HepG2 (cell line): ENCODE data around the gene ELP5. TPM values are rescaled to one million over a fixed set of nuclear protein-coding genes. Genes with fewer than 3 reads are reported as not detected.

Source experiments
- ATAC-seq: fragments of 200-7000 bp; cut with Tn5 transposase; 3 replicates; pipeline ENCODE4 v1.9.1; 2020; ENCODE audit warnings: mild to moderate bottlenecking, moderate library complexity
- BruUV-seq: library from RNA; stranded (reverse); fragments of 400-500 nt; replicated peaks from 2 replicates; lab custom pipeline; 2021; lab: Mats Ljungman, UMichigan
- CTCF ChIA-PET: fragments of 300-600 bp; formaldehyde crosslinking; extraction: SDS; loops from one replicate; lab custom pipeline; 2021; ENCODE audit warnings: low total read pairs, inconsistent platforms, low intra/inter-chr PET ratio; lab: Yijun Ruan, JAX
- POLR2A ChIA-PET: fragments of 350-600 bp; sonication (Branson Sonifier 250); formaldehyde crosslinking; loops from one replicate; lab custom pipeline; 2020; ENCODE audit warnings: antibody characterized with exemption, inconsistent platforms; lab: Yijun Ruan, JAX
- DNase-seq: peaks from one replicate; pipeline ENCODE4 v3.0.0-alpha.2; 2015; ENCODE audit warnings: low spot score
- FAIRE-seq: peaks from 3 replicates; lab custom pipeline; 2011; peaks lifted over from hg19 to GRCh38; lab: Jason Lieb, UNC
- H2AFZ ChIP-seq: one replicate; pipeline ENCODE4 v1.6.1; 2011; ENCODE audit warnings: low read length, inconsistent platforms
- H3K27ac ChIP-seq: fragments of 300-600 bp; 3 replicates; pipeline ENCODE4 v1.8.0; 2011; ENCODE audit warnings: mixed run types, mild to moderate bottlenecking, mixed read lengths, low read length, inconsistent platforms; ENCODE audit not compliant: insufficient read depth; ENCODE audit errors: extremely low read length
- H3K27me3 ChIP-seq, 2 experiments: fragments of 200-600 bp in 1 of 2; 2 replicates in 1 of 2; 3 replicates in 1 of 2; pipeline versions ENCODE4 v1.6.0 to v1.8.0; 2011; ENCODE audit warnings: low read length in 2 of 2, mild to moderate bottlenecking in 2 of 2, moderate library complexity in 2 of 2, inconsistent platforms in 1 of 2; ENCODE audit not compliant: insufficient read depth in 2 of 2, control insufficient read depth in 1 of 2
- H3K36me3 ChIP-seq, 2 experiments: fragments of 200-600 bp in 1 of 2; replicated peaks in 1 of 2; 2 replicates in 1 of 2; 3 replicates in 1 of 2; pipeline versions ENCODE4 v1.5.1 to v1.8.0; 2011; ENCODE audit warnings: low read length in 2 of 2, inconsistent platforms in 1 of 2; ENCODE audit not compliant: insufficient read depth in 2 of 2, control insufficient read depth in 1 of 2
- H3K4me1 ChIP-seq: 2 replicates; pipeline ENCODE4 v1.5.1; 2012; ENCODE audit warnings: low read length, inconsistent platforms; ENCODE audit not compliant: insufficient read depth
- H3K4me2 ChIP-seq: 2 replicates; pipeline ENCODE4 v1.6.0; 2011; ENCODE audit warnings: low read depth, low read length, inconsistent platforms
- H3K4me3 ChIP-seq, 3 experiments: fragments of 200-600 bp in 1 of 3; sonication (generic), shearing (Covaris generic) in 1 of 3; replicated peaks in 1 of 3; 2 replicates each; pipeline ENCODE4 v1.5.1; 2011 to 2016; ENCODE audit warnings: low read length in 3 of 3, inconsistent platforms in 2 of 3, low read depth in 2 of 3, mild to moderate bottlenecking in 2 of 3, control low read depth in 1 of 3, mixed read lengths in 1 of 3; ENCODE audit not compliant: insufficient read depth in 1 of 3
- H3K79me2 ChIP-seq: one replicate; pipeline ENCODE4 v1.6.1; 2011; ENCODE audit warnings: low read length, inconsistent platforms; ENCODE audit not compliant: insufficient read depth
- H3K9ac ChIP-seq: 2 replicates; pipeline ENCODE4 v1.6.0; 2011; ENCODE audit warnings: mild to moderate bottlenecking, low read depth, low read length, inconsistent platforms; ENCODE audit not compliant: insufficient read depth
- H3K9me3 ChIP-seq: 2 replicates; pipeline ENCODE4 v1.5.1; 2012; ENCODE audit warnings: mild to moderate bottlenecking, low read length
- H4K20me1 ChIP-seq: 2 replicates; pipeline ENCODE4 v1.6.0; 2011; ENCODE audit warnings: inconsistent platforms, mild to moderate bottlenecking, low read length, moderate library complexity; ENCODE audit not compliant: insufficient read depth
- AGO2 ChIP-seq: fragments of 200-400 bp; formaldehyde crosslinking; optimal IDR thresholded peaks from 2 replicates; pipeline ENCODE3; 2017; ENCODE audit warnings: mild to moderate bottlenecking, low read depth, low read length, moderate library complexity
- AHR ChIP-seq: IDR thresholded peaks from 2 replicates; pipeline ENCODE4 v1.6.1; 2018; ENCODE audit warnings: missing genetic modification reagents, missing compliant biosample characterization
- ONECUT2 ChIP-seq: sonication (generic); formaldehyde crosslinking; IDR thresholded peaks from 2 replicates; pipeline ENCODE4 v1.4.0; 2020; ENCODE audit warnings: missing genetic modification reagents
- POLR2AphosphoS2 ChIP-seq: IDR thresholded peaks from 2 replicates; pipeline ENCODE4 v1.6.1; 2011; ENCODE audit warnings: low read depth, low read length, improper control_type of control experiment
- RFX3 ChIP-seq: IDR thresholded peaks from 2 replicates; pipeline ENCODE4 v1.6.1; 2016; ENCODE audit warnings: missing biosample characterization, missing genetic modification reagents
- ZNF749 ChIP-seq: sonication (generic); formaldehyde crosslinking; IDR thresholded peaks from 2 replicates; pipeline ENCODE4 v1.8.0; 2022; ENCODE audit warnings: mild to moderate bottlenecking, missing genetic modification reagents, moderate library complexity, borderline replicate concordance
- WGBS: methylation state at CpG from one replicate; pipeline ENCODE4 v1.1.6; 2017; ENCODE audit warnings: low lambda C conversion rate; 5-methylcytosine and 5-hydroxymethylcytosine counted together
- in situ Hi-C: cut with HindIII; loops from 2 replicates; pipeline ENCODE4 v1.10.0; 2017; ENCODE audit warnings: low pct_unique_long_range_greater_than_20kb; ENCODE audit not compliant: extremely low pct_ligation_motif_present
- intact Hi-C: fragments of 100-400 bp; cut with micrococcal nuclease; formaldehyde crosslinking; loops from one replicate; pipeline ENCODE4 v1.10.0; 2022; ENCODE audit not compliant: unreplicated experiment
- polyA plus RNA-seq, 8 experiments: library from polyadenylated mRNA; depleted of rRNA in 3 of 8; stranded (reverse) in 7 of 8; unstranded in 1 of 8; fragments of >200 nt; fragmentation: Illumina TruSeq in 4 of 8; extraction: Trizol in 4 of 8; gene quantifications; 2 replicates each; pipeline versions ENCODE4 v1.2.1 to v1.2.3, GENCODE V29; 2011 to 2016; ENCODE audit warnings: low read depth in 4 of 8, missing spikeins in 1 of 8, mixed read lengths in 1 of 8; ENCODE audit not compliant: insufficient read depth in 1 of 8
- total RNA-seq, 5 experiments: library from RNA; depleted of rRNA; stranded (reverse); fragments of >200 nt; fragmentation: Illumina TruSeq; extraction: Trizol; gene quantifications; 2 replicates each; pipeline ENCODE4 v1.2.3, GENCODE V29; 2016; ENCODE audit warnings: low read depth in 1 of 5
- TF ChIP-seq, protein P1 (sequence below): sonication (generic); formaldehyde crosslinking; IDR thresholded peaks from 2 replicates; pipeline ENCODE4 v1.9.0; 2022; ENCODE audit warnings: missing genetic modification reagents, mild to moderate bottlenecking, borderline replicate concordance
- TF ChIP-seq, protein P2 (sequence below): sonication (generic); formaldehyde crosslinking; IDR thresholded peaks from 2 replicates; pipeline ENCODE4 v1.8.1; 2023; ENCODE audit warnings: mild to moderate bottlenecking, inconsistent platforms, moderate library complexity, missing genetic modification reagents, borderline replicate concordance
- TF ChIP-seq, protein P3 (sequence below): sonication (generic); formaldehyde crosslinking; IDR thresholded peaks from 2 replicates; pipeline ENCODE4 v1.4.0; 2020; ENCODE audit warnings: missing genetic modification reagents, borderline replicate concordance

ELP5 gene
- total and polyA plus RNA-seq, 2 of the 13 experiments (the other 11 are each of a cell fraction or from before 2014, with no cell fraction given), result 67.6 to 69.8 TPM

DNA sequence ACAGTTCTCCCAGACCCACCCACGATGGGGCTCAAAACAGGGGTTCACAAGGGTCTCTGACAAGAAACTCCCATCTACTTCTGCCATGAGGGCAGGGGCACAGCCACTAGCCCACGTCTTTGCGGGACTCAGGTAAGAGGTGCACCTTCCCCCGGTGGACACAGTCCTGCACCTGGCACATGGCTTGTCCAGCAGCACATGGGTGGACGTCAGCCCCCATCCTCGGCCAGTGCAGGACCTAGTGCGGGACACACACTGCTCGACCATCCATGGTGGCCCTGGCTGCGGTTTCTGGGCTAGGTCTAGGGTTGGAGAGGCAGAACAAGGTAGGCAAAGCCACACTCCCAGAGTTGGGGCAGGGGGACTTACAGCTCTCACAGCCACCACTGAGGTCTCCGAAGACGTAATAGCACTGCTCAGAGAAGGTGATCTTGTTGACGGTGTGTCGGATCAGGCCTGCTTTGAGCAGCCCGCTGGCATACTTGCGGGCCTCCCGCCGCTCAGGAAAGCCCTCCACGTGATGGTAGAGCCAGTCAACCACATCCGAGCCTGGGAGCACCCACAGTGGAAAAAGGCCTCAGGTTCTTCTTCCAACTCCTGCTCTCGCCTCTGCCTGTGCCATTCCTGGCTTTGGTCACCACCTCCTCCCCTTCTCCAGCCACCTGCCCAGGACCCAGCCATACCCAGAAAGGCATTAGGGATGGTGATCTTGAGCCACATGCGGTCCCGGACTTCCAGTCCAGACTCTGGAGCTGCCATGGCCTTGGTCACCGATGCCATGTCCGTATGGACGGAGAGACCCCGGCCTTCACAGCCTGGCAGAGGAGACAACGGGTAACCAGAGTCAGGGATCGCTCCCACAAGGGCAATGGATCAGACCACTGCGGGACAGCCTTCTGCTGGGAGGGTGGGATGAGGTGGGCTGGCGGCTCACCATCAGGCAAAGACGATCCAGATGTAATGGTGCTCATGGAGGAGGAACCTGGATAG, 25.0 kb upstream of the ELP5 start:
- CTCF ChIA-PET, result no interaction called here
- POLR2A ChIA-PET, result interaction anchor here (0.6 kb wide), 1 partner anchor 48 kb away, joined by 3 read pairs; no protein-coding TSS in a partner anchor
- no TSS peak for BruUV-seq
- peaks cover 18% of the 10 kb centered on the region for H3K79me2 ChIP-seq
- peaks cover 16% of the 10 kb centered on the region for H3K4me1 ChIP-seq
- DNase-seq (no peak), FAIRE-seq (no peak), ATAC-seq (no peak)
- TF ChIP-seq POLR2AphosphoS2, result no peak
- TF ChIP-seq ZNF749 (CRISPR knock-in tag), result no peak
- TF ChIP-seq RFX3 (CRISPR knock-in tag), result no peak
- TF ChIP-seq AHR (CRISPR knock-in tag), result no peak
- TF ChIP-seq, protein P1, sequence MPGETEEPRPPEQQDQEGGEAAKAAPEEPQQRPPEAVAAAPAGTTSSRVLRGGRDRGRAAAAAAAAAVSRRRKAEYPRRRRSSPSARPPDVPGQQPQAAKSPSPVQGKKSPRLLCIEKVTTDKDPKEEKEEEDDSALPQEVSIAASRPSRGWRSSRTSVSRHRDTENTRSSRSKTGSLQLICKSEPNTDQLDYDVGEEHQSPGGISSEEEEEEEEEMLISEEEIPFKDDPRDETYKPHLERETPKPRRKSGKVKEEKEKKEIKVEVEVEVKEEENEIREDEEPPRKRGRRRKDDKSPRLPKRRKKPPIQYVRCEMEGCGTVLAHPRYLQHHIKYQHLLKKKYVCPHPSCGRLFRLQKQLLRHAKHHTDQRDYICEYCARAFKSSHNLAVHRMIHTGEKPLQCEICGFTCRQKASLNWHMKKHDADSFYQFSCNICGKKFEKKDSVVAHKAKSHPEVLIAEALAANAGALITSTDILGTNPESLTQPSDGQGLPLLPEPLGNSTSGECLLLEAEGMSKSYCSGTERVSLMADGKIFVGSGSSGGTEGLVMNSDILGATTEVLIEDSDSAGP, result 0 out of 2 replicates have a peak, but pooled peaks have one; percentile 20
- TF ChIP-seq ONECUT2 (CRISPR knock-in tag), result no peak
- TF ChIP-seq AGO2, result peak; percentile 11
- TF ChIP-seq, protein P2, sequence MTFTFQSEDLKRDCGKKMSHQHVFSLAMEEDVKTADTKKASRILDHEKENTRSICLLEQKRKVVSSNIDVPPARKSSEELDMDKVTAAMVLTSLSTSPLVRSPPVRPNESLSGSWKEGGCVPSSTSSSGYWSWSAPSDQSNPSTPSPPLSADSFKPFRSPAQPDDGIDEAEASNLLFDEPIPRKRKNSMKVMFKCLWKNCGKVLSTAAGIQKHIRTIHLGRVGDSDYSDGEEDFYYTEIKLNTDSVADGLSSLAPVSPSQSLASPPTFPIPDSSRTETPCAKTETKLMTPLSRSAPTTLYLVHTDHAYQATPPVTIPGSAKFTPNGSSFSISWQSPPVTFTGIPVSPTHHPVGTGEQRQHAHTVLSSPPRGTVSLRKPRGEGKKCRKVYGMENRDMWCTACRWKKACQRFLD, result no peak
- TF ChIP-seq, protein P3, sequence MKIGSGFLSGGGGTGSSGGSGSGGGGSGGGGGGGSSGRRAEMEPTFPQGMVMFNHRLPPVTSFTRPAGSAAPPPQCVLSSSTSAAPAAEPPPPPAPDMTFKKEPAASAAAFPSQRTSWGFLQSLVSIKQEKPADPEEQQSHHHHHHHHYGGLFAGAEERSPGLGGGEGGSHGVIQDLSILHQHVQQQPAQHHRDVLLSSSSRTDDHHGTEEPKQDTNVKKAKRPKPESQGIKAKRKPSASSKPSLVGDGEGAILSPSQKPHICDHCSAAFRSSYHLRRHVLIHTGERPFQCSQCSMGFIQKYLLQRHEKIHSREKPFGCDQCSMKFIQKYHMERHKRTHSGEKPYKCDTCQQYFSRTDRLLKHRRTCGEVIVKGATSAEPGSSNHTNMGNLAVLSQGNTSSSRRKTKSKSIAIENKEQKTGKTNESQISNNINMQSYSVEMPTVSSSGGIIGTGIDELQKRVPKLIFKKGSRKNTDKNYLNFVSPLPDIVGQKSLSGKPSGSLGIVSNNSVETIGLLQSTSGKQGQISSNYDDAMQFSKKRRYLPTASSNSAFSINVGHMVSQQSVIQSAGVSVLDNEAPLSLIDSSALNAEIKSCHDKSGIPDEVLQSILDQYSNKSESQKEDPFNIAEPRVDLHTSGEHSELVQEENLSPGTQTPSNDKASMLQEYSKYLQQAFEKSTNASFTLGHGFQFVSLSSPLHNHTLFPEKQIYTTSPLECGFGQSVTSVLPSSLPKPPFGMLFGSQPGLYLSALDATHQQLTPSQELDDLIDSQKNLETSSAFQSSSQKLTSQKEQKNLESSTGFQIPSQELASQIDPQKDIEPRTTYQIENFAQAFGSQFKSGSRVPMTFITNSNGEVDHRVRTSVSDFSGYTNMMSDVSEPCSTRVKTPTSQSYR, result no peak
- intact Hi-C loops, result no loop called here
- H3K4me3 ChIP-seq, result no peak overlapping the region
- no peaks in the 10 kb centered on the region for H3K27me3 ChIP-seq
- no peak overlapping the region for H3K27ac ChIP-seq
- H4K20me1 ChIP-seq, result peaks cover 3% of the 10 kb centered on the region; the same call in 1 of the 2 replicates
- no peak overlapping the region for H3K9ac ChIP-seq
- WGBS, result 98% methylated on average over 10 of the region's 31 CpGs
- no peak overlapping the region for H2AFZ ChIP-seq
- no peaks in the 10 kb centered on the region for H3K9me3 ChIP-seq
- peaks cover 34 to 85% of the 10 kb centered on the region in 2 experiments; a peak in 4 of 5 replicates for H3K36me3 ChIP-seq
- no peak overlapping the region for H3K4me2 ChIP-seq
- in situ Hi-C loops, result no loop called here
